ENCODE measurements around the gene RAVER1. TPM values are rescaled to one million over a fixed set of nuclear protein-coding genes. Genes with fewer than 3 reads are reported as not detected.

The RAVER1 gene
- total and polyA plus RNA-seq, 2 donors (not counting 1 experiment from before 2014, with no cell fraction given) = 21.0 to 62.7 TPM

- H3K36me3 ChIP-seq (replicated peaks in 1 of 2; ENCODE audit: control extremely low read depth in 1 of 2, control insufficient read depth in 1 of 2, extremely low read depth in 1 of 2, insufficient read depth in 2 of 2, low read length in 1 of 2) = no peaks in the 10 kb centered on the region
- no peaks in the 10 kb centered on the region for H3K27me3 ChIP-seq (replicated peaks in 1 of 4; ENCODE audit: control extremely low read depth in 1 of 4, control insufficient read depth in 3 of 4, insufficient read depth in 4 of 4, low read length in 3 of 4)
- no peaks in the 10 kb centered on the region for H4K20me1 ChIP-seq (ENCODE audit: control insufficient read depth, insufficient read depth, low read length, poor library complexity, severe bottlenecking)
- ATAC-seq (ENCODE audit: low read depth) (no peak), DNase-seq (no peak)
- no peak overlapping the region for H3K4me3 ChIP-seq (ENCODE audit: control extremely low read depth in 1 of 5, extremely low read depth in 1 of 5, insufficient read depth in 1 of 5, low read depth in 2 of 5, low read length in 4 of 5)
- no peak overlapping the region for H2AFZ ChIP-seq (ENCODE audit: insufficient read depth, low read depth, low read length, poor library complexity, severe bottlenecking)
- H3K27ac ChIP-seq (ENCODE audit: low read length in 2 of 2) = no peak overlapping the region
- TF ChIP-seq CTCF (IDR thresholded peaks at IDR 0.05) = no peak
- no peak for TF ChIP-seq EZH2 (IDR thresholded peaks at IDR 0.05; ENCODE audit: borderline replicate concordance, insufficient read depth, low read depth, low read length, poor library complexity, severe bottlenecking)
- Mint-ChIP-seq H3K27ac (no peak overlapping the region), H3K4me1 (peaks cover 28% of the 10 kb centered on the region), H3K4me3 (no peak overlapping the region), H3K9me3 (ENCODE audit: insufficient read depth) (no peaks in the 10 kb centered on the region), H3K27me3 (no peaks in the 10 kb centered on the region)
- WGBS (ENCODE audit: insufficient coverage) = 86% methylated on average over 6 of the region's 6 CpGs
- CTCF ChIA-PET = interaction anchor here (1.0 to 9.2 kb wide), 4 partner anchors 9 to 119 kb away, joined by 3 to 570 read pairs (median 94); partner anchors contain the start of genes ICAM4, ICAM5 and TYK2
- peaks cover 13 to 35% of the 10 kb centered on the region in 2 donors for H3K4me1 ChIP-seq (ENCODE audit: control insufficient read depth in 2 of 2, insufficient read depth in 2 of 2, low read length in 2 of 2)
- POLR2A ChIA-PET = interaction anchor here (0.7 kb wide), 1 partner anchor 98 kb away, joined by 5 read pairs; no protein-coding TSS in a partner anchor
- H3K9me3 ChIP-seq (ENCODE audit: control extremely low read depth in 1 of 3, control insufficient read depth in 2 of 3, insufficient read depth in 1 of 3, low read length in 2 of 3) = no peaks in the 10 kb centered on the region
- intact Hi-C loops (cut with micrococcal nuclease) = loop anchor here (5.0 kb wide), 1 partner anchor 336 kb away; no protein-coding TSS in a partner anchor
- H3K9ac ChIP-seq (ENCODE audit: low read length) = no peak overlapping the region
- H3K79me2 ChIP-seq (ENCODE audit: control insufficient read depth, insufficient read depth, low read length) = peaks cover 3% of the 10 kb centered on the region
- H3K4me2 ChIP-seq (replicated peaks; ENCODE audit: low read depth, low read length, poor library complexity, severe bottlenecking) = no peak overlapping the region
Measured at GRCh38 chr19:10268071-10268470, 65.3 kb downstream of the RAVER1 start.

- Histone ChIP-seq H3K27me3 (replicated peaks in 1 of 4; ENCODE audit: control extremely low read depth in 1 of 4, control insufficient read depth in 3 of 4, insufficient read depth in 4 of 4, low read length in 3 of 4) (no peaks in the 10 kb centered on the region), H3K27ac (ENCODE audit: low read length in 2 of 2) (no peak overlapping the region), H3K36me3 (replicated peaks in 1 of 2; ENCODE audit: control extremely low read depth in 1 of 2, control insufficient read depth in 1 of 2, extremely low read depth in 1 of 2, insufficient read depth in 2 of 2, low read length in 1 of 2) (no peaks in the 10 kb centered on the region), H3K9ac (ENCODE audit: low read length) (no peak overlapping the region), H3K4me3 (ENCODE audit: control extremely low read depth in 1 of 5, extremely low read depth in 1 of 5, insufficient read depth in 1 of 5, low read depth in 2 of 5, low read length in 4 of 5) (no peak overlapping the region), H3K4me1 (ENCODE audit: control insufficient read depth in 2 of 2, insufficient read depth in 2 of 2, low read length in 2 of 2) (peaks cover 8 to 23% of the 10 kb centered on the region in 2 donors), H4K20me1 (ENCODE audit: control insufficient read depth, insufficient read depth, low read length, poor library complexity, severe bottlenecking) (no peaks in the 10 kb centered on the region), H3K9me3 (ENCODE audit: control extremely low read depth in 1 of 3, control insufficient read depth in 2 of 3, insufficient read depth in 1 of 3, low read length in 2 of 3) (no peaks in the 10 kb centered on the region), H3K79me2 (ENCODE audit: control insufficient read depth, insufficient read depth, low read length) (peaks cover 3% of the 10 kb centered on the region), H3K4me2 (replicated peaks; ENCODE audit: low read depth, low read length, poor library complexity, severe bottlenecking) (no peak overlapping the region), H2AFZ (ENCODE audit: insufficient read depth, low read depth, low read length, poor library complexity, severe bottlenecking) (no peak overlapping the region)
- peaks cover 16% of the 10 kb centered on the region for H3K4me1 Mint-ChIP-seq
- no peak overlapping the region for H3K4me3 Mint-ChIP-seq
- WGBS (ENCODE audit: insufficient coverage) = 100% methylated on average over 2 of the region's 7 CpGs
- no peak for ATAC-seq (ENCODE audit: low read depth)
- no peaks in the 10 kb centered on the region for H3K9me3 Mint-ChIP-seq (ENCODE audit: insufficient read depth)
- intact Hi-C loops (cut with micrococcal nuclease) = loop anchor here (5.0 kb wide), 1 partner anchor 334 kb away; no protein-coding TSS in a partner anchor
- TF ChIP-seq CTCF (IDR thresholded peaks at IDR 0.05) (no peak), EZH2 (IDR thresholded peaks at IDR 0.05; ENCODE audit: borderline replicate concordance, insufficient read depth, low read depth, low read length, poor library complexity, severe bottlenecking) (no peak)
- CTCF ChIA-PET = interaction anchor here (0.6 to 9.2 kb wide), 3 partner anchors 8 to 155 kb away, joined by 3 to 570 read pairs (median 73); partner anchors contain the start of genes P2RY11 and TYK2
- no peak overlapping the region for H3K27ac Mint-ChIP-seq
- POLR2A ChIA-PET = interaction anchor here (0.6 kb wide), 1 partner anchor 139 kb away, joined by 4 read pairs; no protein-coding TSS in a partner anchor
- no peaks in the 10 kb centered on the region for H3K27me3 Mint-ChIP-seq
- DNase-seq = no peak
Measured at GRCh38 chr19:10266706-10267105, 66.6 kb downstream of the RAVER1 start.
